ENCODE results near the gene TAS2R13. TPM values are rescaled to one million over a fixed set of nuclear protein-coding genes. Genes with fewer than 3 reads are reported as not detected.

The TAS2R13 gene
- total and polyA plus RNA-seq, 5 experiments from 2014 or later = 1.2 to 1.5 TPM; not detected in 3

- H3K4me3 Mint-ChIP-seq = no peak overlapping the region
- ATAC-seq (no peak), DNase-seq (no peak)
- no peaks in the 10 kb centered on the region for H3K27me3 Mint-ChIP-seq
- peaks cover 11 to 83% (median 63%) of the 10 kb centered on the region in 9 donors for H3K9me3 Mint-ChIP-seq
- no peak overlapping the region for H3K27ac Mint-ChIP-seq
- H3K4me1 Mint-ChIP-seq = no peaks in the 10 kb centered on the region
- POLR2A ChIA-PET = no interaction called here
- peaks cover 62 to 91% (median 80%) of the 10 kb centered on the region in 3 donors for H3K36me3 Mint-ChIP-seq
Measured at GRCh38 chr12:10861366-10861765, 48.0 kb downstream of the TAS2R13 start.

Other genes starting within 250 kb of the TAS2R13 start
- under 1 TPM; 0.10 to 0.19 TPM for gene STYK1, start 235.5 kb downstream of the TAS2R13 start, total RNA-seq
- under 1 TPM in 1 of 3 donors, not detected in 2; 0.47 TPM for gene STYK1, start 235.5 kb downstream of the TAS2R13 start, polyA plus RNA-seq
- 10 to 100 TPM; 86.0 to 88.6 TPM for gene YBX3, start 186.2 kb downstream of the TAS2R13 start, total RNA-seq
- gene YBX3, start 186.2 kb downstream of the TAS2R13 start, polyA plus RNA-seq = 10 to 100 TPM; 56.6 to 80.1 (median 62.5) TPM
- not detected for gene TAS2R7, start 106.9 kb downstream of the TAS2R13 start, total RNA-seq
- gene TAS2R7, start 106.9 kb downstream of the TAS2R13 start, polyA plus RNA-seq = not detected
- not detected for gene TAS2R8, start 102.3 kb downstream of the TAS2R13 start, total RNA-seq
- not detected for gene TAS2R8, start 102.3 kb downstream of the TAS2R13 start, polyA plus RNA-seq
- not detected for gene TAS2R9, start 99.4 kb downstream of the TAS2R13 start, total RNA-seq
- gene TAS2R9, start 99.4 kb downstream of the TAS2R13 start, polyA plus RNA-seq = not detected
- 1 to 10 TPM; 1.3 TPM for gene TAS2R10, start 83.2 kb downstream of the TAS2R13 start, total RNA-seq
- not detected for gene TAS2R10, start 83.2 kb downstream of the TAS2R13 start, polyA plus RNA-seq
- 1 to 10 TPM; 1.8 to 2.5 TPM for gene PRR4, start 60.1 kb downstream of the TAS2R13 start, total RNA-seq
- 1 to 10 TPM in 1 of 3 donors, under 1 TPM in 1, not detected in 1; 0.87 to 5.7 TPM for gene PRR4, start 60.1 kb downstream of the TAS2R13 start, polyA plus RNA-seq
- 10 to 100 TPM; 20.8 to 27.1 TPM for gene PRH1, start 25.3 kb downstream of the TAS2R13 start, total RNA-seq
- gene PRH1, start 25.3 kb downstream of the TAS2R13 start, polyA plus RNA-seq = 10 to 100 TPM in 2 of 3 donors, 1 to 10 TPM in 1; 7.0 to 20.8 (median 12.4) TPM
- not detected for gene PRH2, start 19.7 kb upstream of the TAS2R13 start, total RNA-seq
- not detected for gene PRH2, start 19.7 kb upstream of the TAS2R13 start, polyA plus RNA-seq
- gene TAS2R14, start 29.7 kb upstream of the TAS2R13 start, total RNA-seq = 1 to 10 TPM; 3.1 to 3.5 TPM
- gene TAS2R14, start 29.7 kb upstream of the TAS2R13 start, polyA plus RNA-seq = 1 to 10 TPM in 1 of 3 donors, under 1 TPM in 2; 0.71 to 1.2 (median 0.74) TPM
- 1 to 10 TPM; 1.2 TPM for gene TAS2R50, start 77.3 kb upstream of the TAS2R13 start, total RNA-seq
- not detected for gene TAS2R50, start 77.3 kb upstream of the TAS2R13 start, polyA plus RNA-seq
- gene TAS2R20, start 88.7 kb upstream of the TAS2R13 start, total RNA-seq = 1 to 10 TPM; 1.7 to 2.1 TPM
- under 1 TPM; 0.14 to 0.25 (median 0.15) TPM for gene TAS2R20, start 88.7 kb upstream of the TAS2R13 start, polyA plus RNA-seq
- 1 to 10 TPM; 3.9 to 4.7 TPM for gene TAS2R19, start 113.1 kb upstream of the TAS2R13 start, total RNA-seq
- under 1 TPM in 1 of 3 donors, not detected in 2; 0.22 TPM for gene TAS2R19, start 113.1 kb upstream of the TAS2R13 start, polyA plus RNA-seq
- gene TAS2R31, start 121.8 kb upstream of the TAS2R13 start, total RNA-seq = 1 to 10 TPM; 2.8 to 3.2 TPM
- gene TAS2R31, start 121.8 kb upstream of the TAS2R13 start, polyA plus RNA-seq = under 1 TPM in 2 of 3 donors, not detected in 1; 0.22 to 0.39 TPM
- gene TAS2R46, start 152.7 kb upstream of the TAS2R13 start, total RNA-seq = 1 to 10 TPM in 1 of 2 experiments, under 1 TPM in 1; 0.71 to 1.9 TPM
- under 1 TPM in 1 of 3 donors, not detected in 2; 0.66 TPM for gene TAS2R46, start 152.7 kb upstream of the TAS2R13 start, polyA plus RNA-seq
- 1 to 10 TPM in 1 of 2 experiments, under 1 TPM in 1; 0.91 to 1.4 TPM for gene TAS2R43, start 182.8 kb upstream of the TAS2R13 start, total RNA-seq
- not detected for gene TAS2R43, start 182.8 kb upstream of the TAS2R13 start, polyA plus RNA-seq
- gene TAS2R30, start 225.1 kb upstream of the TAS2R13 start, total RNA-seq = 1 to 10 TPM; 4.3 to 5.0 TPM
- gene TAS2R30, start 225.1 kb upstream of the TAS2R13 start, polyA plus RNA-seq = not detected